ENCODE data around the gene SAMD15. TPM values are rescaled to one million over a fixed set of nuclear protein-coding genes. Genes with fewer than 3 reads are reported as not detected.
"Not testable (repeated sequence)": the region's sequence is repeated elsewhere in the genome, so short reads cannot be mapped to it uniquely, and the experiment has no call there.

The SAMD15 gene
- total RNA-seq, 1 donor from 2014 or later = 3.6 TPM

DNA sequence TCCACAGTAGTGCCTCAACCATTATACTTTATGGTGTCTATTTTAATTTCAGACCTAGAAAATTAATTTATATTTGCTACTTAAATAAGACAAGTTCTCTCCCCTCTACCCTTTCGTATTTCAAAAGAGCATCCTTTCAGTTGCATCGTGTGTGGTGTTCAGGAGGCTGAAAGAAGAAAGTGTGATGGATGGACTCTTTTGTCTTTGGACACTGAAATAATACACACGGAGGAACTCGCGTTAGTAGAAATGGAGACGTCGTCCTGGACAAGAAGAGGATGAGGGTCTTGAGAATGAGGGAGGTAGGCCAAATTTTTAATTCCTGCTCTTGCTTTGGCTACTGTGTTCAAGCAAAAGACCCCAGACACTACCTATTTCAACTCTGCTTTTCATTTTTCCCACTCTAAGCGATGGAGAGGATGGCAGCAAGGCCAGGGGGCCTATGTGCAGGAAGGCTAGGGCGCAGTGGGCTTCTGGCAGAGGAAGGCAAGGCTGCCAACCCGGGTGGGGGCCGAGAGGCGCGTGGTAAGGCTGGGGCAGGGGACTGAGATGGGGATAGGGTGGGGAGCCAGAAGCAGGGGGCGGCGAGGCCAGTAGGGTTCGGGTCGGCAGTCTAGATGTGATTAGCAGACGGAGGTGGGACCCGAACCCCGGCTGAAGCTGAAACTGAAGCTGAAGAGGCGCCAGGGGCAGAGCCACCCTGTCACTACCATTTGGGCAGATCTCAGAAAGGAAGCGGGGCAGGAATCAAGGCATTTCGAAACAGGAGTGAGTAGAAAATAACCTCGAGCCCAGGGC is 1.0 kb upstream of the SAMD15 start:
- DNase-seq (ENCODE audit: low spot score) = no peak

- no peak for DNase-seq (ENCODE audit: low spot score)
These were observed 294 bp downstream of the SAMD15 start for GRCh38 chr14:77377502-77377844.

GRCh38 chr14:77378701-77379100 is 1.5 kb downstream of the SAMD15 start:
- no peak for DNase-seq (ENCODE audit: low spot score)

- no peak for DNase-seq (ENCODE audit: low spot score)
These were observed 13.0 kb downstream of the SAMD15 start for GRCh38 chr14:77390188-77390587.

- DNase-seq (ENCODE audit: low spot score) = no peak
These were observed 23.0 kb downstream of the SAMD15 start for GRCh38 chr14:77400216-77400615.

DNA sequence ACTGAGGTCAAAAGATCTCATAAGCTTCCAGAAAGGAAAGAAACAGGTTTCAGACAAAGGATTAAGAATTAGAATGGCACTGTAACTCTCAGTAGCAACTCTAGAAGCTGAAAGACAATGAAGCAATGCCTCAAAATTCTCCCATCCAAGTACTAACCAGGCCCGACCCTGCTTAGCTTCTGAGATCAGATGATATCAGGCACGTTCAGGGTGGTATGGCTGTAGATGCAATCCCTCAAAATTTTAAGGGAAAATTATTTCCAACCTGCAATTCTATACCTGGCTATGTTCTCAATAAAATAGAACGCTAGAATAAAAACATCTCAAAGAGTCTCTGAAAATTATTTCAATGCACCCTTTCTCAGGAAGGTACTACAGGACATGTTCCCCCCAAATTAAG is 26.6 kb downstream of the SAMD15 start:
- no peak for DNase-seq (ENCODE audit: low spot score)

- DNase-seq (ENCODE audit: low spot score) = no peak
These were observed 28.9 kb downstream of the SAMD15 start for GRCh38 chr14:77406086-77406485.

- peak; percentile 44 for DNase-seq (ENCODE audit: low spot score)
These were observed 29.5 kb downstream of the SAMD15 start for GRCh38 chr14:77406718-77407117.

GRCh38 chr14:77407158-77407557 is 30.0 kb downstream of the SAMD15 start:
- no peak for DNase-seq (ENCODE audit: low spot score)

- no peak for DNase-seq (ENCODE audit: low spot score)
These were observed 32.0 kb downstream of the SAMD15 start for GRCh38 chr14:77409131-77409533.

- DNase-seq (ENCODE audit: low spot score) = not testable (repeated sequence)
These were observed 38.3 kb downstream of the SAMD15 start for GRCh38 chr14:77415403-77416030.

- DNase-seq (ENCODE audit: low spot score) = not testable (repeated sequence)
These were observed 38.9 kb downstream of the SAMD15 start for GRCh38 chr14:77416098-77416497.

- DNase-seq (ENCODE audit: low spot score) = no peak
These were observed 39.7 kb downstream of the SAMD15 start for GRCh38 chr14:77416836-77417235.

- no peak for DNase-seq (ENCODE audit: low spot score)
These were observed 44.0 kb downstream of the SAMD15 start for GRCh38 chr14:77421201-77421600.

DNA sequence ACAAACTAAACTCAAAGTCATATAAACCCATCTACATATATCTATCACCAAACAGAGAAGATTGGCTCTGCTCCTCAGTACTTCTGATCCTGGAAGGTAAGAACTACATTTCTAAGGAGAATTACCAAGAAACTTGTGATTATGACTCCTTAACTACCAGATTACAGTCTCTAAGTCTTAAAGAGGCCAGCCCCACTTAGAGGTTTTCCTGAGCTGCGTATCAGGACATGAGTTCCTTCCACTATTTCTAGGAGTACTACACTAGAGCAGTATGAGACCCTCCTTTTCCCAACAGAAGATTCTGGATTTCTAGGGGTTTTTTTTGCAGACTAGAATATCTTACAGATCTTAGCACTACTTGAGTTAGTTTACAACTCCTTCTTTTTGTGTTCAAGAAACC is 46.2 kb downstream of the SAMD15 start, which contains the start of gene NOXRED1:
NOXRED1 (minus strand) TSS at position 101 of the 400 bp plus-strand sequence. CDS start 634 bp downstream, outside the sequence.
- DNase-seq (ENCODE audit: low spot score) = no peak

GRCh38 chr14:77424862-77425261 is 47.7 kb downstream of the SAMD15 start:
- no peak for DNase-seq (ENCODE audit: low spot score)

DNA sequence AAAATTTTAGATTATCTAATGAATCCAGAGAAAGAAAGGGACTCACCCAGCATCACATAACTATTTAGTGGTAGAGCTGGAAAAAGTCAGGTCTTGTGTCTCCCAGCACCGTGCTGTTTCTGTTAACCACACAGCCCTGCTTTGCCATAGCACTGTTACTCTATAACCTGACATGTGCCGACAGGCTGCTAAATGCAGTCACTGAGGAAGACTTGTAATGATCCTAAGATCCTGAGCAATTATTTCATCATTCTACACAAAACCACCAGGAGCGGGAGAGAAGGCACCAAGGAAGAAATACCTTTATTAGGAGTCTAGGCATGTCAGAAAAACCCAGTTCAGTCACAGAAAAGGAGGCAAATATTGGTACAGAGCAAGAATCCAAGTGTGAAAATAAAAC is 49.2 kb downstream of the SAMD15 start:
- DNase-seq (ENCODE audit: low spot score) = no peak

DNA sequence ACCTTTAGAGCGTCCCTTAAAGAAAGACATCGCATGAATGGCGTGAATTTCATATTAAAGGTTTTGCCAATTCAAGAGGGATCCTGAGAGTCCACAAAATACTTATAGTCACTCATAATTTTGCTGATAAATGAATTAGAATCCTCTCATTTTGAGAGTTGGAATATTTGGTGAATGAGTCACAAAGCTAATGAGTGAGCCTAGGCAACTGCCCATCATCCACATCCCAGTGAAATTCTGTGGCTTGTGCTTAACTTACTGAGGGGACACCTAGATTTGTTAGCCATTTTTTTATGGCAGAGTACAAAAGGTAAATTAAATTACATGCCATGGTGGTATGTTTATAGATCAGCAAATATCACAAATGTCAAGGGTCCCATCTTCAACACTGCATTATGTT is 58.9 kb downstream of the SAMD15 start:
- DNase-seq (ENCODE audit: low spot score) = no peak

- no peak for DNase-seq (ENCODE audit: low spot score)
These were observed 61.4 kb downstream of the SAMD15 start for GRCh38 chr14:77438596-77438995.

GRCh38 chr14:77439861-77440260 is 62.7 kb downstream of the SAMD15 start:
- DNase-seq (ENCODE audit: low spot score) = no peak
